HCT116 (cell line): ENCODE measurements around the gene ZNF775.

ENCODE experiments used
- EZH2phosphoT487 ChIP-seq: fragments of 200-600 bp; IDR thresholded peaks from 2 replicates; pipeline ENCODE4 v1.6.1; 2018; ENCODE audit warnings: antibody characterized with exemption, borderline replicate concordance
- POLR2A ChIP-seq: IDR thresholded peaks from 2 replicates; pipeline ENCODE4 v1.7.0; 2011; ENCODE audit warnings: borderline replicate concordance; ENCODE audit not compliant: insufficient read depth, insufficient read length; ENCODE audit errors: extremely low read depth
- POLR2AphosphoS5 ChIP-seq: IDR thresholded peaks from 2 replicates; pipeline ENCODE4 v1.6.1; 2011; ENCODE audit warnings: mild to moderate bottlenecking, low read depth, low read length, moderate library complexity
- SP1 ChIP-seq: IDR thresholded peaks from 2 replicates; pipeline ENCODE4 v1.6.1; 2012; ENCODE audit warnings: low read depth
- TF ChIP-seq, protein P1 (sequence below), 3 experiments: fragments of 200-600 bp in 1 of 3; sonication (generic) in 1 of 3; IDR thresholded peaks in 2 of 3; conservative IDR thresholded peaks in 1 of 3; 2 replicates each; pipeline ENCODE4 v1.5.1; 2012 to 2017; ENCODE audit warnings: low read depth in 2 of 3, low read length in 2 of 3, antibody characterized with exemption in 1 of 3, borderline replicate concordance in 1 of 3, control low read depth in 1 of 3, mild to moderate bottlenecking in 1 of 3, mixed read lengths in 1 of 3, mixed run types in 1 of 3, moderate library complexity in 1 of 3; ENCODE audit not compliant: insufficient read depth in 1 of 3
- TF ChIP-seq, protein P2 (sequence below): IDR thresholded peaks from 2 replicates; pipeline ENCODE4 v1.6.1; 2012

DNA sequence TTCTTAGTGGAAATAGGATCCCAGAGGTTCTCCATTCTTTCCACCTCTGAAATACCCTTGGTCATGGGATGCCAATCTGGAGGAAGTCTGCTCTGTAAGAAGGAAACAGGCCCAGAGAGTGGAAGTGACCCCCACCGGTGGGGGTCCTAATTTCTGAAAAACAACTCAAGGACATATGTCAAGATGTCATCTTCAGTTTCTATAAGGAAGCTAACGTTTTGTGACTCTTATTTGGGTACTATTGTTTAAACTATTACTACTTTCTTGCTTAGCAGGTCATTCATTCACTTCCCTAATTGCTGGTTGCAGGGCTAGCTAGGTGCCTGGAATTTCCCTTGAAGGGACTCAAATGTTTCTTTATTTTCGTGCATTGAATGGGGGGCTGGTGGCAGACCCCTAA lies 1.9 kb upstream of the ZNF775 start:
- TF ChIP-seq SP1 (no peak), POLR2A (no peak), POLR2AphosphoS5 (no peak), EZH2phosphoT487 (no peak)
- TF ChIP-seq, protein P1, sequence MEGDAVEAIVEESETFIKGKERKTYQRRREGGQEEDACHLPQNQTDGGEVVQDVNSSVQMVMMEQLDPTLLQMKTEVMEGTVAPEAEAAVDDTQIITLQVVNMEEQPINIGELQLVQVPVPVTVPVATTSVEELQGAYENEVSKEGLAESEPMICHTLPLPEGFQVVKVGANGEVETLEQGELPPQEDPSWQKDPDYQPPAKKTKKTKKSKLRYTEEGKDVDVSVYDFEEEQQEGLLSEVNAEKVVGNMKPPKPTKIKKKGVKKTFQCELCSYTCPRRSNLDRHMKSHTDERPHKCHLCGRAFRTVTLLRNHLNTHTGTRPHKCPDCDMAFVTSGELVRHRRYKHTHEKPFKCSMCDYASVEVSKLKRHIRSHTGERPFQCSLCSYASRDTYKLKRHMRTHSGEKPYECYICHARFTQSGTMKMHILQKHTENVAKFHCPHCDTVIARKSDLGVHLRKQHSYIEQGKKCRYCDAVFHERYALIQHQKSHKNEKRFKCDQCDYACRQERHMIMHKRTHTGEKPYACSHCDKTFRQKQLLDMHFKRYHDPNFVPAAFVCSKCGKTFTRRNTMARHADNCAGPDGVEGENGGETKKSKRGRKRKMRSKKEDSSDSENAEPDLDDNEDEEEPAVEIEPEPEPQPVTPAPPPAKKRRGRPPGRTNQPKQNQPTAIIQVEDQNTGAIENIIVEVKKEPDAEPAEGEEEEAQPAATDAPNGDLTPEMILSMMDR (IDR thresholded peaks at IDR 0.05 in 2 of 3, conservative IDR thresholded peaks at IDR 0.05 in 1 of 3; ENCODE audit: borderline replicate concordance in 1 of 3, insufficient read depth in 1 of 3, low read depth in 2 of 3, low read length in 2 of 3) = no peak
- TF ChIP-seq, protein P2, sequence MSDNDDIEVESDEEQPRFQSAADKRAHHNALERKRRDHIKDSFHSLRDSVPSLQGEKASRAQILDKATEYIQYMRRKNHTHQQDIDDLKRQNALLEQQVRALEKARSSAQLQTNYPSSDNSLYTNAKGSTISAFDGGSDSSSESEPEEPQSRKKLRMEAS = no peak
